HepG2 (cell line): ENCODE data around the gene ACER2. TPM values are rescaled to one million over a fixed set of nuclear protein-coding genes. Genes with fewer than 3 reads are reported as not detected.

Experiments used
- CEBPG ChIP-seq: IDR thresholded peaks from 2 replicates; pipeline ENCODE4 v1.6.1; 2016
- GATAD2A ChIP-seq: IDR thresholded peaks from 2 replicates; pipeline ENCODE4 v1.6.1; 2016
- KDM4B ChIP-seq: sonication (generic); formaldehyde crosslinking; IDR thresholded peaks from 2 replicates; pipeline ENCODE4 v1.4.0; 2020; ENCODE audit warnings: missing genetic modification reagents
- KLF11 ChIP-seq: IDR thresholded peaks from 2 replicates; pipeline ENCODE4 v1.6.1; 2016; ENCODE audit warnings: missing compliant biosample characterization
- LCORL ChIP-seq, 2 experiments: fragments of 450-650 bp in 1 of 2; sonication (generic) in 1 of 2; formaldehyde crosslinking in 1 of 2; IDR thresholded peaks; 2 replicates each; pipeline versions ENCODE4 v1.5.0 to v1.6.1; 2017 to 2020; ENCODE audit warnings: antibody characterized with exemption in 1 of 2, missing genetic modification reagents in 1 of 2
- NFAT5 ChIP-seq: sonication (generic); formaldehyde crosslinking; IDR thresholded peaks from 2 replicates; pipeline ENCODE4 v1.4.0; 2020; ENCODE audit warnings: missing genetic modification reagents
- RFXANK ChIP-seq: IDR thresholded peaks from 2 replicates; pipeline ENCODE4 v1.6.1; 2016
- SALL1 ChIP-seq: sonication (generic); formaldehyde crosslinking; IDR thresholded peaks from 2 replicates; pipeline ENCODE4 v1.8.0; 2022; ENCODE audit warnings: mild to moderate bottlenecking, missing genetic modification reagents
- TCF7L2 ChIP-seq: IDR thresholded peaks from 2 replicates; pipeline ENCODE4 v1.6.1; 2011; ENCODE audit warnings: mild to moderate bottlenecking, low read depth, low read length, moderate library complexity
- THAP11 ChIP-seq: IDR thresholded peaks from 2 replicates; pipeline ENCODE4 v1.6.1; 2016; ENCODE audit warnings: missing biosample characterization, missing genetic modification reagents
- THAP9 ChIP-seq: sonication (generic); formaldehyde crosslinking; IDR thresholded peaks from 2 replicates; pipeline ENCODE4; 2020; ENCODE audit warnings: missing genetic modification reagents, mild to moderate bottlenecking, borderline replicate concordance
- ZEB1 ChIP-seq: IDR thresholded peaks from 2 replicates; pipeline ENCODE4 v1.6.1; 2012; ENCODE audit warnings: mild to moderate bottlenecking, low read depth, inconsistent platforms; ENCODE audit not compliant: insufficient replicate concordance
- ZHX1 ChIP-seq: sonication (generic); formaldehyde crosslinking; IDR thresholded peaks from 2 replicates; pipeline ENCODE4 v1.8.1; 2022; ENCODE audit warnings: low read depth, mild to moderate bottlenecking, missing genetic modification reagents
- ZNF136 ChIP-seq: sonication (generic); formaldehyde crosslinking; IDR thresholded peaks from 2 replicates; pipeline ENCODE4 v1.8.1; 2022; ENCODE audit warnings: low read depth, mild to moderate bottlenecking, moderate library complexity, missing genetic modification reagents
- ZNF547 ChIP-seq: sonication (generic); formaldehyde crosslinking; IDR thresholded peaks from 2 replicates; pipeline ENCODE4 v1.5.1; 2020; ENCODE audit warnings: mild to moderate bottlenecking, missing genetic modification reagents
- ZNF746 ChIP-seq: sonication (generic); formaldehyde crosslinking; IDR thresholded peaks from 2 replicates; pipeline ENCODE4 v1.8.0; 2022; ENCODE audit warnings: mild to moderate bottlenecking, missing genetic modification reagents
- polyA plus RNA-seq, 8 experiments: library from polyadenylated mRNA; depleted of rRNA in 3 of 8; stranded (reverse) in 7 of 8; unstranded in 1 of 8; fragments of >200 nt; fragmentation: Illumina TruSeq in 4 of 8; extraction: Trizol in 4 of 8; gene quantifications; 2 replicates each; pipeline versions ENCODE4 v1.2.1 to v1.2.3, GENCODE V29; 2011 to 2016; ENCODE audit warnings: low read depth in 4 of 8, missing spikeins in 1 of 8, mixed read lengths in 1 of 8; ENCODE audit not compliant: insufficient read depth in 1 of 8
- total RNA-seq, 5 experiments: library from RNA; depleted of rRNA; stranded (reverse); fragments of >200 nt; fragmentation: Illumina TruSeq; extraction: Trizol; gene quantifications; 2 replicates each; pipeline ENCODE4 v1.2.3, GENCODE V29; 2016; ENCODE audit warnings: low read depth in 1 of 5

ACER2 gene
- total and polyA plus RNA-seq, 2 of the 13 experiments (the other 11 are each of a cell fraction or from before 2014, with no cell fraction given): 1.9 to 3.4 TPM

GRCh38 chr9:19456996-19457692, 48.3 kb downstream of the ACER2 start (continued):
- TF ChIP-seq NFAT5 (no peak), LCORL (IDR thresholded peaks at IDR 0.05) (no peak), LCORL (CRISPR knock-in tag; IDR thresholded peaks at IDR 0.05) (no peak), ZNF136 (no peak), THAP11 (CRISPR knock-in tag) (0 out of 2 replicates have a peak, but pooled peaks have one; percentile 18), GATAD2A (peak; percentile 20; the same call in 1 of the 2 replicates), KLF11 (CRISPR knock-in tag) (0 out of 2 replicates have a peak, but pooled peaks have one; percentile 34), ZEB1 (no peak), THAP9 (CRISPR knock-in tag) (no peak), ZNF547 (CRISPR knock-in tag) (no peak), ZHX1 (no peak), CEBPG (CRISPR knock-in tag) (peak; percentile 62), ZNF746 (no peak), TCF7L2 (no peak), RFXANK (CRISPR knock-in tag) (no peak), SALL1 (CRISPR knock-in tag) (peak; percentile 43; the same call in 1 of the 2 replicates), KDM4B (no peak)
